Sigmoid colon (tissue), 7 donors: Measurements from ENCODE around the gene GRP. TPM values are rescaled to one million over a fixed set of nuclear protein-coding genes. Genes with fewer than 3 reads are reported as not detected.

Experiments used
- DNase-seq: peaks from one replicate; pipeline ENCODE4 v3.0.0-alpha.2; 2019
- H3K27ac ChIP-seq, 4 donors: fragments of 200-600 bp; sonication (generic); one replicate each; pipeline ENCODE4 v1.5.1; 2016 to 2019; ENCODE audit warnings: mild to moderate bottlenecking in 1 of 4
- H3K27me3 ChIP-seq, 3 donors: fragments of 200-600 bp; sonication (generic); one replicate each; pipeline ENCODE4 v1.5.1; 2019; ENCODE audit warnings: mild to moderate bottlenecking in 1 of 3
- H3K36me3 ChIP-seq, 4 donors: fragments of 200-600 bp; sonication (generic); one replicate each; pipeline ENCODE4 v1.5.1; 2016 to 2019
- H3K4me1 ChIP-seq, 4 donors: fragments of 200-600 bp; sonication (generic); one replicate each; pipeline ENCODE4 v1.5.1; 2017 to 2019
- H3K4me3 ChIP-seq, 4 donors: fragments of 200-600 bp; sonication (generic); one replicate each; pipeline ENCODE4 v1.5.1; 2017 to 2019; ENCODE audit warnings: mild to moderate bottlenecking in 2 of 4, moderate library complexity in 1 of 4
- H3K9me3 ChIP-seq, 4 donors: fragments of 200-600 bp in 3 of 4; sonication (generic) in 3 of 4; one replicate each; pipeline versions ENCODE4 v1.5.1 to v1.6.1; 2013 to 2019
- EP300 ChIP-seq, 4 donors: sonication (generic); formaldehyde crosslinking; IDR thresholded peaks; one replicate each; pipeline ENCODE4 v1.6.1; 2017; ENCODE audit warnings: antibody characterized with exemption in 4 of 4
- POLR2A ChIP-seq, 2 donors: fragments of 450-650 bp; IDR thresholded peaks; one replicate each; pipeline ENCODE4 v1.6.1; 2016; ENCODE audit warnings: antibody characterized with exemption in 2 of 2, mild to moderate bottlenecking in 2 of 2, moderate library complexity in 2 of 2
- POLR2AphosphoS5 ChIP-seq, 4 donors: sonication (generic); formaldehyde crosslinking; IDR thresholded peaks; one replicate each; pipeline ENCODE4 v1.6.1; 2017; ENCODE audit warnings: antibody characterized with exemption in 4 of 4
- WGBS, 2 donors: extraction: QIAGEN DNeasy Blood & Tissue Kit; methylation state at CpG; one replicate each; pipeline ENCODE4 v1.1.7; 2013; 5-methylcytosine and 5-hydroxymethylcytosine counted together
- intact Hi-C: fragments of 100-400 bp; cut with DNase I; formaldehyde crosslinking; loops from one replicate; pipeline ENCODE4 v1.15.1; 2023
- polyA plus RNA-seq, 3 donors: library from polyadenylated mRNA; stranded (reverse); fragments of 200-250 nt; gene quantifications; one replicate each; pipeline ENCODE4 v1.2.3, GENCODE V29; 2013
- total RNA-seq, 4 donors: library from RNA; depleted of rRNA; stranded (reverse); fragments of >200 nt; gene quantifications; one replicate each; pipeline ENCODE4 v1.1.0, GENCODE V29; 2016
- TF ChIP-seq, protein P1 (sequence below), 4 experiments: fragments of 450-650 bp in 3 of 4; fragments of 200-600 bp in 1 of 4; IDR thresholded peaks; one replicate each; pipeline ENCODE4 v1.5.1; 2016 to 2019; ENCODE audit warnings: antibody characterized with exemption in 4 of 4, mild to moderate bottlenecking in 3 of 4, moderate library complexity in 2 of 4
- donor health status: healthy with polysubstance abuse.
- donor health status: Bipolar disorder and iron deficiency.
- donor health status: healthy.

GRP gene
- total and polyA plus RNA-seq, 7 donors = 0.93 to 6.6 (median 2.5) TPM; not detected in 2

- 13 to 20% methylated on average over 18 of the region's 18 CpGs for WGBS, 2 donors
- intact Hi-C loops = no loop called here
- Histone ChIP-seq H3K4me1 (peaks cover 0 to 25% (median 22%) of the 10 kb centered on the region in 4 donors), H3K4me3 (no peak overlapping the region), H3K36me3 (no peaks in the 10 kb centered on the region), H3K9me3 (no peaks in the 10 kb centered on the region), H3K27ac (no peak overlapping the region), H3K27me3 (peaks cover 49 to 81% (median 55%) of the 10 kb centered on the region in 3 donors)
- TF ChIP-seq POLR2AphosphoS5 (IDR thresholded peaks at IDR 0.05) = no peak
- no peak for TF ChIP-seq EP300 (IDR thresholded peaks at IDR 0.05)
- TF ChIP-seq, protein P1, sequence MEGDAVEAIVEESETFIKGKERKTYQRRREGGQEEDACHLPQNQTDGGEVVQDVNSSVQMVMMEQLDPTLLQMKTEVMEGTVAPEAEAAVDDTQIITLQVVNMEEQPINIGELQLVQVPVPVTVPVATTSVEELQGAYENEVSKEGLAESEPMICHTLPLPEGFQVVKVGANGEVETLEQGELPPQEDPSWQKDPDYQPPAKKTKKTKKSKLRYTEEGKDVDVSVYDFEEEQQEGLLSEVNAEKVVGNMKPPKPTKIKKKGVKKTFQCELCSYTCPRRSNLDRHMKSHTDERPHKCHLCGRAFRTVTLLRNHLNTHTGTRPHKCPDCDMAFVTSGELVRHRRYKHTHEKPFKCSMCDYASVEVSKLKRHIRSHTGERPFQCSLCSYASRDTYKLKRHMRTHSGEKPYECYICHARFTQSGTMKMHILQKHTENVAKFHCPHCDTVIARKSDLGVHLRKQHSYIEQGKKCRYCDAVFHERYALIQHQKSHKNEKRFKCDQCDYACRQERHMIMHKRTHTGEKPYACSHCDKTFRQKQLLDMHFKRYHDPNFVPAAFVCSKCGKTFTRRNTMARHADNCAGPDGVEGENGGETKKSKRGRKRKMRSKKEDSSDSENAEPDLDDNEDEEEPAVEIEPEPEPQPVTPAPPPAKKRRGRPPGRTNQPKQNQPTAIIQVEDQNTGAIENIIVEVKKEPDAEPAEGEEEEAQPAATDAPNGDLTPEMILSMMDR (IDR thresholded peaks at IDR 0.05) = no peak
- no peak for TF ChIP-seq POLR2A (IDR thresholded peaks at IDR 0.05)
- DNase-seq = no peak
Measured at GRCh38 chr18:59274533-59274928, 54.6 kb downstream of the GRP start.

- H3K36me3 ChIP-seq = no peaks in the 10 kb centered on the region
- H3K9me3 ChIP-seq = no peaks in the 10 kb centered on the region
- no peak for DNase-seq
- peaks cover 0 to 25% (median 22%) of the 10 kb centered on the region in 4 donors for H3K4me1 ChIP-seq
- H3K4me3 ChIP-seq = no peak overlapping the region
- H3K27me3 ChIP-seq = peaks cover 42 to 81% (median 55%) of the 10 kb centered on the region in 3 donors
- no peak for TF ChIP-seq POLR2AphosphoS5 (IDR thresholded peaks at IDR 0.05)
- TF ChIP-seq EP300 (IDR thresholded peaks at IDR 0.05) = no peak
- TF ChIP-seq, protein P1 (IDR thresholded peaks at IDR 0.05) = no peak
- no peak for TF ChIP-seq POLR2A (IDR thresholded peaks at IDR 0.05)
- 22 to 24% methylated on average over 6 of the region's 6 CpGs for WGBS, 2 donors
- intact Hi-C loops = no loop called here
- H3K27ac ChIP-seq = no peak overlapping the region
Measured at GRCh38 chr18:59275406-59275949, 55.5 kb downstream of the GRP start.

DNA sequence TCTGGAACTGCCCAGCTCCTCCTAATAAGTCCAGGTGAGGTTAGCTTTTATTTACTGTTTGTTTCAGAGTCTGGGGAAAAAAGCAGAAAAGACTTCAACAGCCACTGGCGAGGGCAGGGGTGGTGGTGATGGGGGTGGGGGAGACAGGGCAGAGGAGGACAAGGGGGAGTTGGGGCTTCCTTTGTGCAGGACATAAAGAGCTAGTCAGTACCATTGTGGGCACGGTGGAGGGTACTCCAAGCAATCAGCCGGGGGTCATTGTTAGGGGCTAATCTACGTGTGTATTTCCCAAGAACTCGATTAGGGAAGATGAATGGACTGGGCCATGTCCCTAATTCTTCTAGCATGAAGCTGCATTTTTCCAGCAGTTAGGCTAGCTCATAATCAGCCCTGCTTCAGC is 56.1 kb downstream of the GRP start:
- no peak for DNase-seq
- intact Hi-C loops = no loop called here
- Histone ChIP-seq H3K27me3 (peaks cover 37 to 79% (median 50%) of the 10 kb centered on the region in 3 donors), H3K4me3 (no peak overlapping the region), H3K4me1 (peaks cover 0 to 25% (median 22%) of the 10 kb centered on the region in 4 donors), H3K9me3 (no peaks in the 10 kb centered on the region), H3K36me3 (no peaks in the 10 kb centered on the region), H3K27ac (no peak overlapping the region)
- WGBS, 2 donors = 28% methylated on average over 5 of the region's 5 CpGs
- TF ChIP-seq, protein P1 (IDR thresholded peaks at IDR 0.05) = no peak
- TF ChIP-seq POLR2A (IDR thresholded peaks at IDR 0.05) (no peak), EP300 (IDR thresholded peaks at IDR 0.05) (no peak), POLR2AphosphoS5 (IDR thresholded peaks at IDR 0.05) (no peak)

DNA sequence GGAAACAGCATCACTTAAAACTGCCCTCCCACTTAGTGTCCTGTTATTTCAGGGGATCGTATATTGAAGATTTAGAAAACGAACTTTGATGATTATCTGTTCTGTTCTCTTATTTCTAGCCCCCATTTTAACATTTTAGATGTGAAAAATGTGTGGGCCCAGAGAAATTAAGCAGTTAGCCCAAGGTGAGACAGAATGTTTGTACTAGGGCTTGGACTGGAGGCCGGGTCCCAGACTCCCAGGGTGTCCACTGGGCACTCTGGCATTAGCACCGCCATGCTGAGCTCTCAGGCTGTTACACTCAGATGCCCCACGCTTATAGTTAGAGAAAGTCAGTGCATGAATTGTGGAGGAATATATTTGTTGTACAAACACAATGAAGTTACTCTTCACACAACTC is 58.8 kb downstream of the GRP start:
- H3K4me1 ChIP-seq = peaks cover 0 to 5% (median 3%) of the 10 kb centered on the region in 4 donors
- H3K9me3 ChIP-seq = no peaks in the 10 kb centered on the region
- H3K27ac ChIP-seq = no peak overlapping the region
- DNase-seq = no peak
- intact Hi-C loops = no loop called here
- TF ChIP-seq, protein P1 (IDR thresholded peaks at IDR 0.05) = no peak
- TF ChIP-seq POLR2A (IDR thresholded peaks at IDR 0.05) = no peak
- H3K27me3 ChIP-seq = peaks cover 10 to 70% (median 22%) of the 10 kb centered on the region in 3 donors
- WGBS, 2 donors = 71 to 79% methylated on average over 5 of the region's 5 CpGs
- H3K4me3 ChIP-seq = no peak overlapping the region
- no peaks in the 10 kb centered on the region for H3K36me3 ChIP-seq

DNA sequence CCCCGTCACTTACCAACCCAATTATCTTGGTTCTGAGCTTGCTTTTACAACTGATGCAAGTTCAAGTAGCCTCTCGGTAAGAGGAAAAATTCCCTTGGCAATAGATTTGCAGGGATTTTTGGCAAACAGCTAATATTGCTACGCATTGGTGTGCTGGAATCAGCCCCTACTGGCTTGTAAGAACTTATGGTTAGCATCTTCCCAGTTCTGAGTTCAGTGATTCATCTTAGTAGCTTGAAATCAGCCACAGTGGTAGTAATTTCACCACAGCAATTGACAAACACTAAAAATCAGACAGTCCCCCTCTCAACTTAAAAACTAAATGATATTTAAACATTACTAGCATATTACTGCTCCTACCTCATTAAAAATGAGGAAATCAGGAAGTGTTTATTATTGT is 59.2 kb downstream of the GRP start:
- no peak overlapping the region for H3K27ac ChIP-seq
- WGBS, 2 donors = 63% methylated on average over 3 of the region's 3 CpGs
- peaks cover 6 to 70% (median 18%) of the 10 kb centered on the region in 3 donors for H3K27me3 ChIP-seq
- no peaks in the 10 kb centered on the region for H3K9me3 ChIP-seq
- no peak for DNase-seq
- H3K36me3 ChIP-seq = no peaks in the 10 kb centered on the region
- H3K4me3 ChIP-seq = no peak overlapping the region
- TF ChIP-seq POLR2AphosphoS5 (IDR thresholded peaks at IDR 0.05) = no peak
- TF ChIP-seq, protein P1 (IDR thresholded peaks at IDR 0.05) = no peak
- TF ChIP-seq POLR2A (IDR thresholded peaks at IDR 0.05) = no peak
- no peak for TF ChIP-seq EP300 (IDR thresholded peaks at IDR 0.05)
- intact Hi-C loops = no loop called here
- H3K4me1 ChIP-seq = peaks cover 0 to under 1% (median under 1%) of the 10 kb centered on the region in 4 donors
